HCT116 (cell line): ENCODE measurements around the gene BFSP2. TPM values are rescaled to one million over a fixed set of nuclear protein-coding genes. Genes with fewer than 3 reads are reported as not detected.

Experiments used
- ATAC-seq: fragments of 200-7000 bp; cut with Tn5 transposase; 2 replicates; pipeline ENCODE4 v1.9.1; 2020; ENCODE audit warnings: mild to moderate bottlenecking, moderate library complexity
- BruUV-seq: library from RNA; stranded (reverse); fragments of 400-500 nt; replicated peaks from 2 replicates; lab custom pipeline; 2021; lab: Mats Ljungman, UMichigan
- CTCF ChIA-PET: fragments of 300-600 bp; sonication (Branson Sonifier 250); formaldehyde crosslinking; loops from one replicate; lab custom pipeline; 2021; ENCODE audit warnings: antibody characterized with exemption; lab: Charles Lee
- POLR2A ChIA-PET: fragments of 300-600, 350-600 bp; sonication (Branson Sonifier 250); formaldehyde crosslinking; loops from one replicate; lab custom pipeline; 2021; ENCODE audit warnings: antibody characterized with exemption; lab: Charles Lee
- RAD21 ChIA-PET, 2 experiments: fragments of 300-600 bp; sonication (Branson Sonifier 250); formaldehyde crosslinking; loops; one replicate each; lab custom pipeline; 2023; ENCODE audit warnings: low total read pairs in 2 of 2; ENCODE audit not compliant: uncharacterized antibody in 2 of 2, unreplicated experiment in 2 of 2, low non-redundant PET in 1 of 2; lab: Charles Lee
- DNase-seq: peaks from one replicate; pipeline ENCODE4 v3.0.0-alpha.2; 2010; ENCODE audit warnings: low read depth, low spot score
- H2AFZ ChIP-seq: fragments of 200-600 bp; shearing (Covaris generic), sonication (generic); 2 replicates; pipeline ENCODE4 v1.6.1; 2017; ENCODE audit warnings: low read depth, mixed run types, mixed read lengths, antibody characterized with exemption, low read length; ENCODE audit not compliant: poor library complexity, severe bottlenecking
- H3K27ac ChIP-seq: 2 replicates; pipeline ENCODE4 v1.5.1; 2012; ENCODE audit warnings: low read depth, low read length
- H3K27me3 ChIP-seq: fragments of 200-600 bp; sonication (generic); 2 replicates; pipeline ENCODE4 v1.6.1; 2016; ENCODE audit warnings: mixed run types, low read length, mixed read lengths; ENCODE audit not compliant: insufficient read depth
- H3K36me3 ChIP-seq, 2 experiments: fragments of 200-500 bp in 1 of 2; fragments of 200-600 bp in 1 of 2; sonication (Bioruptor generic) in 1 of 2; sonication (generic) in 1 of 2; 2 replicates each; pipeline versions ENCODE4 v1.5.1 to v1.6.1; 2014 to 2016; ENCODE audit warnings: low read length in 2 of 2, inconsistent platforms in 1 of 2, mixed read lengths in 1 of 2, mixed run types in 1 of 2; ENCODE audit not compliant: insufficient read depth in 2 of 2, control insufficient read depth in 1 of 2
- H3K4me1 ChIP-seq, 2 experiments: fragments of 200-600 bp in 1 of 2; sonication (generic) in 1 of 2; 2 replicates each; pipeline versions ENCODE4 v1.5.1 to v1.6.1; 2012 to 2017; ENCODE audit warnings: low read length in 2 of 2, inconsistent platforms in 1 of 2, mild to moderate bottlenecking in 1 of 2, mixed read lengths in 1 of 2, mixed run types in 1 of 2, moderate library complexity in 1 of 2; ENCODE audit not compliant: insufficient read depth in 2 of 2, control insufficient read depth in 1 of 2
- H3K4me2 ChIP-seq: fragments of 200-600 bp; sonication (generic); 2 replicates; pipeline ENCODE4 v1.6.1; 2017; ENCODE audit warnings: mixed run types, low read length, mixed read lengths
- H3K4me3 ChIP-seq, 2 experiments: fragments of 200-600 bp in 1 of 2; sonication (generic) in 1 of 2; replicated peaks in 1 of 2; 2 replicates each; pipeline ENCODE4 v1.5.1; 2011 to 2016; ENCODE audit warnings: low read length in 2 of 2, control low read depth in 1 of 2, low read depth in 1 of 2, mild to moderate bottlenecking in 1 of 2, mixed read lengths in 1 of 2, mixed run types in 1 of 2
- H3K79me2 ChIP-seq: fragments of 200-600 bp; sonication (generic); 2 replicates; pipeline ENCODE4 v1.6.1; 2017; ENCODE audit warnings: mild to moderate bottlenecking, mixed run types, low read length, moderate library complexity, mixed read lengths; ENCODE audit not compliant: insufficient read depth
- H3K9ac ChIP-seq: fragments of 200-600 bp; sonication (generic); 2 replicates; pipeline ENCODE4 v1.6.1; 2016; ENCODE audit warnings: low read length, mixed read lengths
- H3K9me2 ChIP-seq: fragments of 200-600 bp; sonication (generic), shearing (Covaris generic); 2 replicates; pipeline ENCODE4 v1.6.1; 2017; ENCODE audit warnings: mixed run types, mild to moderate bottlenecking, moderate library complexity; ENCODE audit not compliant: insufficient read depth
- H3K9me3 ChIP-seq, 2 experiments: fragments of 200-500 bp in 1 of 2; fragments of 200-600 bp in 1 of 2; sonication (Bioruptor generic) in 1 of 2; sonication (generic) in 1 of 2; 2 replicates each; pipeline ENCODE4 v1.6.1; 2014 to 2017; ENCODE audit warnings: low read length in 2 of 2, mixed read lengths in 2 of 2, inconsistent platforms in 1 of 2, low read depth in 1 of 2, mild to moderate bottlenecking in 1 of 2, mixed run types in 1 of 2, moderate library complexity in 1 of 2; ENCODE audit not compliant: control insufficient read depth in 1 of 2, insufficient read depth in 1 of 2
- H4K20me1 ChIP-seq: fragments of 200-600 bp; sonication (generic), shearing (Covaris generic); 2 replicates; pipeline ENCODE4 v1.6.1; 2017; ENCODE audit warnings: mixed run types, mild to moderate bottlenecking, moderate library complexity; ENCODE audit not compliant: insufficient read depth
- ATF3 ChIP-seq: IDR thresholded peaks from 2 replicates; pipeline ENCODE4 v1.6.1; 2012
- CBX3 ChIP-seq: IDR thresholded peaks from 2 replicates; pipeline ENCODE4 v1.6.1; 2012; ENCODE audit warnings: low read depth
- CTCF ChIP-seq, 3 experiments: fragments of 200-600 bp in 1 of 3; sonication (generic) in 1 of 3; IDR thresholded peaks in 2 of 3; conservative IDR thresholded peaks in 1 of 3; 2 replicates each; pipeline ENCODE4 v1.5.1; 2012 to 2017; ENCODE audit warnings: low read depth in 2 of 3, low read length in 2 of 3, antibody characterized with exemption in 1 of 3, borderline replicate concordance in 1 of 3, control low read depth in 1 of 3, mild to moderate bottlenecking in 1 of 3, mixed read lengths in 1 of 3, mixed run types in 1 of 3, moderate library complexity in 1 of 3; ENCODE audit not compliant: insufficient read depth in 1 of 3
- ELF1 ChIP-seq: IDR thresholded peaks from 2 replicates; pipeline ENCODE4 v1.6.1; 2012; ENCODE audit warnings: low read depth, borderline replicate concordance
- EZH2 ChIP-seq: fragments of 200-600 bp; sonication (generic); IDR thresholded peaks from 2 replicates; pipeline ENCODE4 v1.6.1; 2017; ENCODE audit warnings: antibody characterized with exemption, mixed run types
- FOSL1 ChIP-seq: IDR thresholded peaks from 2 replicates; pipeline ENCODE4 v1.6.1; 2012; ENCODE audit warnings: low read depth
- JUND ChIP-seq: IDR thresholded peaks from 2 replicates; pipeline ENCODE4 v1.6.1; 2012
- POLR2A ChIP-seq: IDR thresholded peaks from 2 replicates; pipeline ENCODE4 v1.7.0; 2011; ENCODE audit warnings: borderline replicate concordance; ENCODE audit not compliant: insufficient read depth, insufficient read length; ENCODE audit errors: extremely low read depth
- POLR2AphosphoS5 ChIP-seq: IDR thresholded peaks from 2 replicates; pipeline ENCODE4 v1.6.1; 2011; ENCODE audit warnings: mild to moderate bottlenecking, low read depth, low read length, moderate library complexity
- REST ChIP-seq: IDR thresholded peaks from 2 replicates; pipeline ENCODE4 v1.6.1; 2012; ENCODE audit warnings: low read depth
- SIN3A ChIP-seq: IDR thresholded peaks from 2 replicates; pipeline ENCODE4 v1.6.1; 2012; ENCODE audit warnings: low read depth
- SP1 ChIP-seq: IDR thresholded peaks from 2 replicates; pipeline ENCODE4 v1.6.1; 2012; ENCODE audit warnings: low read depth
- SRF ChIP-seq: IDR thresholded peaks from 2 replicates; pipeline ENCODE4 v1.6.1; 2012; ENCODE audit warnings: low read depth
- TCF7L2 ChIP-seq: IDR thresholded peaks from 2 replicates; pipeline ENCODE4 v1.7.0; 2011; ENCODE audit warnings: borderline replicate concordance, inconsistent platforms; ENCODE audit not compliant: insufficient read depth, insufficient read length; ENCODE audit errors: extremely low read depth
- ZNF274 ChIP-seq: fragments of 200-500 bp; sonication (Bioruptor generic); IDR thresholded peaks from 2 replicates; pipeline ENCODE4 v1.6.1; 2014; ENCODE audit warnings: mild to moderate bottlenecking, low read depth, low read length, inconsistent platforms
- intact Hi-C: fragments of 100-400 bp; cut with micrococcal nuclease; formaldehyde crosslinking; loops from 2 replicates; pipeline ENCODE4 v1.10.0; 2022
- total RNA-seq: library from RNA; stranded (reverse); gene quantifications from one replicate; pipeline ENCODE4 v1.2.1, GENCODE V29; 2021; ENCODE audit not compliant: unreplicated experiment
- TF ChIP-seq, protein P1 (sequence below): IDR thresholded peaks from 2 replicates; pipeline ENCODE4 v1.6.1; 2012
- TF ChIP-seq, protein P2 (sequence below): IDR thresholded peaks from 2 replicates; pipeline ENCODE4 v1.6.1; 2011; ENCODE audit warnings: mild to moderate bottlenecking, low read length, moderate library complexity; ENCODE audit not compliant: insufficient replicate concordance; ENCODE audit errors: extremely low read depth

Gene BFSP2
- total RNA-seq, 1 experiment from 2014 or later: not detected

GRCh38 chr3:133466531-133467386 is 66.9 kb downstream of the BFSP2 start:
- CTCF ChIA-PET: interaction anchor here (0.8 kb wide), 1 partner anchor 9 kb away, joined by 3 read pairs; no protein-coding TSS in a partner anchor
- Histone ChIP-seq H2AFZ (no peak overlapping the region), H3K9me2 (no peaks in the 10 kb centered on the region), H3K27ac (no peak overlapping the region), H3K27me3 (no peaks in the 10 kb centered on the region), H3K79me2 (no peaks in the 10 kb centered on the region), H3K9ac (no peak overlapping the region), H4K20me1 (no peaks in the 10 kb centered on the region), H3K36me3 (no peaks in the 10 kb centered on the region), H3K4me1 (no peaks in the 10 kb centered on the region), H3K4me2 (no peak overlapping the region), H3K4me3 (no peak overlapping the region), H3K9me3 (no peaks in the 10 kb centered on the region)
- no TSS peak for BruUV-seq
- RAD21 ChIA-PET: no interaction called here
- DNase-seq (no peak), ATAC-seq (no peak)
- POLR2A ChIA-PET: interaction anchor here (1.9 kb wide), 1 partner anchor 13 kb away, joined by 9 read pairs; no protein-coding TSS in a partner anchor
- TF ChIP-seq SP1: no peak
- TF ChIP-seq, protein P1, sequence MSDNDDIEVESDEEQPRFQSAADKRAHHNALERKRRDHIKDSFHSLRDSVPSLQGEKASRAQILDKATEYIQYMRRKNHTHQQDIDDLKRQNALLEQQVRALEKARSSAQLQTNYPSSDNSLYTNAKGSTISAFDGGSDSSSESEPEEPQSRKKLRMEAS: no peak
- TF ChIP-seq CTCF (IDR thresholded peaks at IDR 0.05 in 2 of 3, conservative IDR thresholded peaks at IDR 0.05 in 1 of 3; ENCODE audit: borderline replicate concordance in 1 of 3, insufficient read depth in 1 of 3, low read depth in 2 of 3, low read length in 2 of 3): no peak
- TF ChIP-seq CBX3: no peak
- TF ChIP-seq POLR2AphosphoS5: no peak
- TF ChIP-seq TCF7L2: no peak
- no peak for TF ChIP-seq SRF
- no peak for TF ChIP-seq ATF3
- no peak for TF ChIP-seq ZNF274
- TF ChIP-seq ELF1: no peak
- TF ChIP-seq, protein P2, sequence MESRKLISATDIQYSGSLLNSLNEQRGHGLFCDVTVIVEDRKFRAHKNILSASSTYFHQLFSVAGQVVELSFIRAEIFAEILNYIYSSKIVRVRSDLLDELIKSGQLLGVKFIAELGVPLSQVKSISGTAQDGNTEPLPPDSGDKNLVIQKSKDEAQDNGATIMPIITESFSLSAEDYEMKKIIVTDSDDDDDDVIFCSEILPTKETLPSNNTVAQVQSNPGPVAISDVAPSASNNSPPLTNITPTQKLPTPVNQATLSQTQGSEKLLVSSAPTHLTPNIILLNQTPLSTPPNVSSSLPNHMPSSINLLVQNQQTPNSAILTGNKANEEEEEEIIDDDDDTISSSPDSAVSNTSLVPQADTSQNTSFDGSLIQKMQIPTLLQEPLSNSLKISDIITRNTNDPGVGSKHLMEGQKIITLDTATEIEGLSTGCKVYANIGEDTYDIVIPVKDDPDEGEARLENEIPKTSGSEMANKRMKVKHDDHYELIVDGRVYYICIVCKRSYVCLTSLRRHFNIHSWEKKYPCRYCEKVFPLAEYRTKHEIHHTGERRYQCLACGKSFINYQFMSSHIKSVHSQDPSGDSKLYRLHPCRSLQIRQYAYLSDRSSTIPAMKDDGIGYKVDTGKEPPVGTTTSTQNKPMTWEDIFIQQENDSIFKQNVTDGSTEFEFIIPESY: no peak
- TF ChIP-seq JUND: no peak
- no peak for TF ChIP-seq POLR2A
- no peak for TF ChIP-seq EZH2
- TF ChIP-seq REST: no peak
- no peak for TF ChIP-seq SIN3A
- no peak for TF ChIP-seq FOSL1
- intact Hi-C loops: loop anchor here (10.0 kb wide), 2 partner anchors 198 to 458 kb away; partner anchors contain the start of gene TOPBP1
